ENCODE measurements around the gene GLCCI1.

Gene GLCCI1

GRCh38 chr7:7956531-7957128 lies 12.0 kb upstream of the GLCCI1 start:
- in situ Hi-C loops (cut with MboI; ENCODE audit: low pct_unique_long_range_greater_than_20kb, low sequenced_read_pairs, unreplicated experiment): no loop called here
- no peak for TF ChIP-seq CTCF (IDR thresholded peaks at IDR 0.05; ENCODE audit: extremely low read depth, insufficient read depth, missing control alignments)
- no peak for DNase-seq (ENCODE audit: low spot score)

GRCh38 chr7:7957513-7957912 lies 11.1 kb upstream of the GLCCI1 start:
- TF ChIP-seq CTCF (IDR thresholded peaks at IDR 0.05; ENCODE audit: extremely low read depth, insufficient read depth, missing control alignments): no peak
- in situ Hi-C loops (cut with MboI; ENCODE audit: low pct_unique_long_range_greater_than_20kb, low sequenced_read_pairs, unreplicated experiment): no loop called here
- no peak for DNase-seq (ENCODE audit: low spot score)

GRCh38 chr7:7959979-7960670 lies 8.5 kb upstream of the GLCCI1 start:
- in situ Hi-C loops (cut with MboI; ENCODE audit: low pct_unique_long_range_greater_than_20kb, low sequenced_read_pairs, unreplicated experiment): no loop called here
- DNase-seq (ENCODE audit: low spot score): peak; percentile 29
- TF ChIP-seq CTCF (IDR thresholded peaks at IDR 0.05; ENCODE audit: extremely low read depth, insufficient read depth, missing control alignments): no peak

GRCh38 chr7:7962851-7963250 lies 5.7 kb upstream of the GLCCI1 start:
- TF ChIP-seq CTCF (IDR thresholded peaks at IDR 0.05; ENCODE audit: extremely low read depth, insufficient read depth, missing control alignments): no peak
- in situ Hi-C loops (cut with MboI; ENCODE audit: low pct_unique_long_range_greater_than_20kb, low sequenced_read_pairs, unreplicated experiment): no loop called here

GRCh38 chr7:7964250-7964649 lies 4.3 kb upstream of the GLCCI1 start:
- in situ Hi-C loops (cut with MboI; ENCODE audit: low pct_unique_long_range_greater_than_20kb, low sequenced_read_pairs, unreplicated experiment): no loop called here
- DNase-seq (ENCODE audit: low spot score): no peak
- TF ChIP-seq CTCF (IDR thresholded peaks at IDR 0.05; ENCODE audit: extremely low read depth, insufficient read depth, missing control alignments): no peak

More at GRCh38 chr7:7962851-7963250, 5.7 kb upstream of the GLCCI1 start:
- no peak for DNase-seq (ENCODE audit: low spot score)

- in situ Hi-C loops (cut with MboI; ENCODE audit: low pct_unique_long_range_greater_than_20kb, low sequenced_read_pairs, unreplicated experiment): no loop called here
- TF ChIP-seq CTCF (IDR thresholded peaks at IDR 0.05; ENCODE audit: extremely low read depth, insufficient read depth, missing control alignments): no peak
- DNase-seq (ENCODE audit: low spot score): no peak
Observed at GRCh38 chr7:7964691-7965090, 3.9 kb upstream of the GLCCI1 start.
